Measurements from ENCODE around the gene LIM2. TPM values are rescaled to one million over a fixed set of nuclear protein-coding genes. Genes with fewer than 3 reads are reported as not detected.

LIM2 gene
- total RNA-seq, 1 donor from 2014 or later, result not detected

GRCh38 chr19:51345076-51345620 lies 42.6 kb downstream of the LIM2 start:
- DNase-seq (no peak), ATAC-seq (no peak)
- peaks cover 40% of the 10 kb centered on the region for H3K36me3 ChIP-seq
- no peaks in the 10 kb centered on the region for H3K27me3 ChIP-seq (ENCODE audit: low read depth)
- H3K27ac ChIP-seq, result no peak overlapping the region
- intact Hi-C loops (cut with DNase I), result no loop called here
- TF ChIP-seq CTCF (IDR thresholded peaks at IDR 0.05), result no peak
- H3K4me3 ChIP-seq, result no peak overlapping the region
- H3K9me3 ChIP-seq, result no peaks in the 10 kb centered on the region
- peaks cover 5% of the 10 kb centered on the region for H3K4me1 ChIP-seq

GRCh38 chr19:51342631-51343569 lies 44.9 kb downstream of the LIM2 start:
- intact Hi-C loops (cut with DNase I), result no loop called here

GRCh38 chr19:51341976-51342580 lies 45.7 kb downstream of the LIM2 start, which contains the start of gene VSIG10L:
VSIG10L (minus strand) TSS chr19:51342139; CDS start chr19:51342124, 15 bp downstream.
- H3K9me3 ChIP-seq, result no peaks in the 10 kb centered on the region
- no peak within 1 kb of the TSS for H3K4me3 ChIP-seq
- peaks cover 20% of the 10 kb centered on the region for H3K36me3 ChIP-seq
- no peak for TF ChIP-seq CTCF (IDR thresholded peaks at IDR 0.05)
- H3K27me3 ChIP-seq (ENCODE audit: low read depth), result no peaks in the 10 kb centered on the region
- DNase-seq (no peak), ATAC-seq (no peak)
- no peak within 1 kb of the TSS for H3K27ac ChIP-seq
- intact Hi-C loops (cut with DNase I), result no loop called here
- peaks cover 19% of the 10 kb centered on the region for H3K4me1 ChIP-seq

More at GRCh38 chr19:51342631-51343569, 44.9 kb downstream of the LIM2 start:
- no peak for TF ChIP-seq CTCF (IDR thresholded peaks at IDR 0.05)
- H3K4me3 ChIP-seq, result no peak overlapping the region
- H3K27me3 ChIP-seq (ENCODE audit: low read depth), result no peaks in the 10 kb centered on the region
- no peaks in the 10 kb centered on the region for H3K9me3 ChIP-seq
- peaks cover 19% of the 10 kb centered on the region for H3K4me1 ChIP-seq
- H3K36me3 ChIP-seq, result peaks cover 28% of the 10 kb centered on the region
- ATAC-seq (no peak), DNase-seq (no peak)
- no peak overlapping the region for H3K27ac ChIP-seq

GRCh38 chr19:51341066-51341465 lies 46.7 kb downstream of the LIM2 start:
- no peak for DNase-seq
- H3K27ac ChIP-seq, result no peak overlapping the region
- intact Hi-C loops (cut with DNase I), result no loop called here
- H3K4me1 ChIP-seq, result peaks cover 19% of the 10 kb centered on the region
- TF ChIP-seq CTCF (IDR thresholded peaks at IDR 0.05), result no peak
- H3K27me3 ChIP-seq (ENCODE audit: low read depth), result no peaks in the 10 kb centered on the region
- H3K36me3 ChIP-seq, result peaks cover 10% of the 10 kb centered on the region
- H3K4me3 ChIP-seq, result no peak overlapping the region
- no peak for ATAC-seq
- H3K9me3 ChIP-seq, result no peaks in the 10 kb centered on the region

Data from lower lobe of right lung (tissue), 2 donors.